C4-2B (cell line): Measurements from ENCODE around the gene FAXC.

ENCODE experiments used
- ZFX ChIP-seq: fragments of 450-650 bp; IDR thresholded peaks from 2 replicates; pipeline ENCODE4 v1.6.1; 2017
- TF ChIP-seq, protein P1 (sequence below): fragments of 450-650 bp; conservative IDR thresholded peaks from 2 replicates; pipeline ENCODE4 v1.5.1; 2017; ENCODE audit warnings: mild to moderate bottlenecking

DNA sequence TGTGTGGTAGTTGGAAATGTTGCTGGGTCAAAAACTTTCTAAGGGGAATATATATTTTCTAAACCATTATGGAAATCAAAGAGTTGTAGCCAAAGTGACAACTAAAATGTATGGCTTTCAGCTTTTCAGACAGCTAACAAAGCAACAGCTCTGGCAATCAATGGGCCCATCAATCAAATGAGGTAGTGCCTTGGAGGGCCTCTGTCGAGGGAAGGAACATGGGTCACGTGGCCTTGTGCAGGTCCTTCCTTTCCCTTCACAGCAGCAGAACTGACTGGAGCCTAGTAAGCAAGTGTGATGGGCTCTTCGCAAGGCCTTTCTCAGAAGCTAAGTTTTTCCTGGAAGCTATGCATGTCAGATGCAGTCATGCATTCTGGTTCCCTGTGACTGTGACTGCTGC, 17.9 kb downstream of the FAXC start:
- TF ChIP-seq, protein P1, sequence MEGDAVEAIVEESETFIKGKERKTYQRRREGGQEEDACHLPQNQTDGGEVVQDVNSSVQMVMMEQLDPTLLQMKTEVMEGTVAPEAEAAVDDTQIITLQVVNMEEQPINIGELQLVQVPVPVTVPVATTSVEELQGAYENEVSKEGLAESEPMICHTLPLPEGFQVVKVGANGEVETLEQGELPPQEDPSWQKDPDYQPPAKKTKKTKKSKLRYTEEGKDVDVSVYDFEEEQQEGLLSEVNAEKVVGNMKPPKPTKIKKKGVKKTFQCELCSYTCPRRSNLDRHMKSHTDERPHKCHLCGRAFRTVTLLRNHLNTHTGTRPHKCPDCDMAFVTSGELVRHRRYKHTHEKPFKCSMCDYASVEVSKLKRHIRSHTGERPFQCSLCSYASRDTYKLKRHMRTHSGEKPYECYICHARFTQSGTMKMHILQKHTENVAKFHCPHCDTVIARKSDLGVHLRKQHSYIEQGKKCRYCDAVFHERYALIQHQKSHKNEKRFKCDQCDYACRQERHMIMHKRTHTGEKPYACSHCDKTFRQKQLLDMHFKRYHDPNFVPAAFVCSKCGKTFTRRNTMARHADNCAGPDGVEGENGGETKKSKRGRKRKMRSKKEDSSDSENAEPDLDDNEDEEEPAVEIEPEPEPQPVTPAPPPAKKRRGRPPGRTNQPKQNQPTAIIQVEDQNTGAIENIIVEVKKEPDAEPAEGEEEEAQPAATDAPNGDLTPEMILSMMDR = no peak
- no peak for TF ChIP-seq ZFX
